ENCODE results near the gene DISP2. TPM values are rescaled to one million over a fixed set of nuclear protein-coding genes. Genes with fewer than 3 reads are reported as not detected.
A peak's percentile ranks its signal among the peaks of the same experiment; 100 is the strongest.

The DISP2 gene
- total and polyA plus RNA-seq, 9 of the 15 experiments (the other 6 are each of a cell fraction or from before 2014, with no cell fraction given) = 0.06 to 0.89 (median 0.15) TPM; not detected in 1

GRCh38 chr15:40421246-40422157 is 63.5 kb downstream of the DISP2 start (continued):
- TF ChIP-seq CEBPZ (IDR thresholded peaks at IDR 0.05; ENCODE audit: borderline replicate concordance, low read depth, low read length) (no peak), STAG1 (CRISPR knock-in tag; IDR thresholded peaks at IDR 0.05; ENCODE audit: borderline replicate concordance) (peak; percentile 82; the same call in 1 of the 2 replicates), ARID2 (IDR thresholded peaks at IDR 0.05) (peak; percentile 90), PRPF4 (IDR thresholded peaks at IDR 0.05; ENCODE audit: insufficient read depth, low read depth, low read length, poor library complexity, severe bottlenecking) (no peak), MBD1 (CRISPR knock-in tag; IDR thresholded peaks at IDR 0.05) (peak; percentile 95), SP1 (CRISPR knock-in tag; IDR thresholded peaks at IDR 0.05) (peak; percentile 56), JUNB (CRISPR knock-in tag; conservative IDR thresholded peaks at IDR 0.05) (no peak), GTF2E2 (tag; IDR thresholded peaks at IDR 0.05) (no peak), DEAF1 (CRISPR knock-in tag; IDR thresholded peaks at IDR 0.05) (peak; percentile 86), NFIX (CRISPR knock-in tag; IDR thresholded peaks at IDR 0.05; ENCODE audit: low read depth) (no peak), SMAD4 (CRISPR knock-in tag; conservative IDR thresholded peaks at IDR 0.05) (no peak), PTRF (tag; IDR thresholded peaks at IDR 0.05) (no peak), SMC3 (conservative IDR thresholded peaks at IDR 0.05; ENCODE audit: insufficient read depth, low read depth, low read length) (peak; percentile 91), UBTF (IDR thresholded peaks at IDR 0.05; ENCODE audit: borderline replicate concordance in 1 of 2, low read depth in 2 of 2, low read length in 2 of 2) (0 out of 4 replicates have a peak, but pooled peaks of 1 of the 2 experiments have one; percentile 38), KDM4B (IDR thresholded peaks at IDR 0.05; ENCODE audit: borderline replicate concordance in 2 of 2, low read depth in 1 of 2) (no peak), NR1H2 (CRISPR knock-in tag; IDR thresholded peaks at IDR 0.05) (no peak), HDGF (IDR thresholded peaks at IDR 0.05) (no peak)

All from K562 (cell line).